Measurements from ENCODE around the gene CD320. TPM values are rescaled to one million over a fixed set of nuclear protein-coding genes. Genes with fewer than 3 reads are reported as not detected.

The CD320 gene
- total and polyA plus RNA-seq, 2 of the 8 experiments (the other 6 are each of a cell fraction or from before 2014, with no cell fraction given) = 80.4 to 157 TPM

- no peak for TF ChIP-seq RFX5 (IDR thresholded peaks at IDR 0.05; ENCODE audit: borderline replicate concordance, low read depth, low read length)
- peak; percentile 32; the same call in 1 of the 2 replicates for TF ChIP-seq RBBP5 (IDR thresholded peaks at IDR 0.05; ENCODE audit: borderline replicate concordance, low read depth, low read length)
- TF ChIP-seq HDAC6 (IDR thresholded peaks at IDR 0.05; ENCODE audit: low read depth, low read length) = no peak
- TF ChIP-seq JUND (IDR thresholded peaks at IDR 0.05; ENCODE audit: low read length) = no peak
- no peak; the same call in none of the 2 replicates for TF ChIP-seq SUZ12 (IDR thresholded peaks at IDR 0.05; ENCODE audit: low read length)
- no peak for TF ChIP-seq TEAD4 (IDR thresholded peaks at IDR 0.05; ENCODE audit: low read depth, low read length)
Measured at GRCh38 chr19:8334458-8335342, 26.5 kb upstream of the CD320 start (continued).

All from H1 (cell line).